VCaP (cell line): ENCODE results near the gene ZBTB5.
A peak's percentile ranks its signal among the peaks of the same experiment; 100 is the strongest.

ENCODE experiments used
- H3K27ac ChIP-seq: fragments of 450-650 bp; 2 replicates; pipeline ENCODE4 v1.5.1; 2017
- CTCF ChIP-seq: fragments of 450-650 bp; conservative IDR thresholded peaks from 2 replicates; pipeline ENCODE4 v1.5.1; 2017; ENCODE audit warnings: mild to moderate bottlenecking, moderate library complexity

The ZBTB5 gene

GRCh38 chr9:37443566-37443965, 21.7 kb downstream of the ZBTB5 start:
- peak overlapping the region; percentile 75 for H3K27ac ChIP-seq
- no peak for TF ChIP-seq CTCF

- H3K27ac ChIP-seq = peak overlapping the region; percentile 75; the same call in 1 of the 2 replicates
- no peak for TF ChIP-seq CTCF
Measured at GRCh38 chr9:37442556-37442955, 22.7 kb downstream of the ZBTB5 start.

- no peak for TF ChIP-seq CTCF
- no peak overlapping the region; the same call in 1 of the 2 replicates for H3K27ac ChIP-seq
Measured at GRCh38 chr9:37441776-37442370, 23.4 kb downstream of the ZBTB5 start.

GRCh38 chr9:37438359-37438758, 26.9 kb downstream of the ZBTB5 start:
- H3K27ac ChIP-seq = no peak overlapping the region
- no peak for TF ChIP-seq CTCF

GRCh38 chr9:37437621-37438020, 27.6 kb downstream of the ZBTB5 start:
- H3K27ac ChIP-seq = no peak overlapping the region
- TF ChIP-seq CTCF = no peak

- no peak overlapping the region for H3K27ac ChIP-seq
- TF ChIP-seq CTCF = no peak
Measured at GRCh38 chr9:37437010-37437409, 28.2 kb downstream of the ZBTB5 start.

GRCh38 chr9:37436540-37436939, 28.7 kb downstream of the ZBTB5 start:
- no peak overlapping the region for H3K27ac ChIP-seq
- TF ChIP-seq CTCF = no peak
